Measurements from ENCODE around the gene INPP5K.

- TF ChIP-seq CTCF (IDR thresholded peaks at IDR 0.05; ENCODE audit: low read depth, low read length) (no peak), POLR2A (IDR thresholded peaks at IDR 0.05; ENCODE audit: extremely low read depth, insufficient read length) (no peak)
Measured at GRCh38 chr17:1461198-1461944, 55.0 kb downstream of the INPP5K start.

Data from NB4 (cell line).